Measurements from ENCODE around the gene ARHGAP6.

ARHGAP6 gene

GRCh38 chrX:11703855-11704254 lies 38.1 kb upstream of the ARHGAP6 start:
- no peak for DNase-seq
- H3K9me2 ChIP-seq (replicated peaks; ENCODE audit: insufficient read depth, low read length) = no peaks in the 10 kb centered on the region
- H3K27me3 ChIP-seq (replicated peaks; ENCODE audit: insufficient read depth, low read length) = no peaks in the 10 kb centered on the region
- no peak for TF ChIP-seq EZH2 (optimal IDR thresholded peaks at IDR 0.05; ENCODE audit: low read depth, low read length)
- no peak for TF ChIP-seq CTCF (IDR thresholded peaks at IDR 0.05; ENCODE audit: low read length)
- TF ChIP-seq EZH2phosphoT487 (IDR thresholded peaks at IDR 0.05; ENCODE audit: low read length) = no peak
- no peaks in the 10 kb centered on the region for H3K9me3 ChIP-seq (replicated peaks; ENCODE audit: insufficient read depth, low read length)
- no peaks in the 10 kb centered on the region for H3K36me3 ChIP-seq (replicated peaks; ENCODE audit: insufficient read depth, low read length)
- H3K79me2 ChIP-seq (ENCODE audit: low read length) = no peaks in the 10 kb centered on the region
- H3K4me3 ChIP-seq (ENCODE audit: low read length) = no peak overlapping the region
- no peaks in the 10 kb centered on the region for H3F3A ChIP-seq (ENCODE audit: insufficient read depth, low read length)
- H3K4me2 ChIP-seq (ENCODE audit: low read depth, low read length) = no peak overlapping the region
- no peaks in the 10 kb centered on the region for H4K20me1 ChIP-seq (ENCODE audit: insufficient read depth, low read length)
- no peak overlapping the region for H3K27ac ChIP-seq (ENCODE audit: low read length)
- no peaks in the 10 kb centered on the region for H3K4me1 ChIP-seq (ENCODE audit: low read length)
- no peak overlapping the region for H2AFZ ChIP-seq (ENCODE audit: low read length)
- no peak overlapping the region for H3K9ac ChIP-seq (ENCODE audit: low read length)

GRCh38 chrX:11702965-11703631 lies 37.4 kb upstream of the ARHGAP6 start:
- Histone ChIP-seq H3K79me2 (ENCODE audit: low read length) (no peaks in the 10 kb centered on the region), H4K20me1 (ENCODE audit: insufficient read depth, low read length) (no peaks in the 10 kb centered on the region), H3K27me3 (replicated peaks; ENCODE audit: insufficient read depth, low read length) (no peaks in the 10 kb centered on the region), H3K36me3 (replicated peaks; ENCODE audit: insufficient read depth, low read length) (no peaks in the 10 kb centered on the region), H3K4me2 (ENCODE audit: low read depth, low read length) (no peak overlapping the region), H3K4me3 (ENCODE audit: low read length) (no peak overlapping the region), H3K27ac (ENCODE audit: low read length) (no peak overlapping the region), H3F3A (ENCODE audit: insufficient read depth, low read length) (no peaks in the 10 kb centered on the region), H3K9ac (ENCODE audit: low read length) (no peak overlapping the region), H3K9me3 (replicated peaks; ENCODE audit: insufficient read depth, low read length) (no peaks in the 10 kb centered on the region), H3K9me2 (replicated peaks; ENCODE audit: insufficient read depth, low read length) (no peaks in the 10 kb centered on the region), H3K4me1 (ENCODE audit: low read length) (no peaks in the 10 kb centered on the region), H2AFZ (ENCODE audit: low read length) (no peak overlapping the region)
- no peak for DNase-seq
- TF ChIP-seq EZH2phosphoT487 (IDR thresholded peaks at IDR 0.05; ENCODE audit: low read length) = no peak
- TF ChIP-seq EZH2 (optimal IDR thresholded peaks at IDR 0.05; ENCODE audit: low read depth, low read length) = no peak
- no peak for TF ChIP-seq CTCF (IDR thresholded peaks at IDR 0.05; ENCODE audit: low read length)

GRCh38 chrX:11702420-11702819 lies 36.7 kb upstream of the ARHGAP6 start:
- no peaks in the 10 kb centered on the region for H4K20me1 ChIP-seq (ENCODE audit: insufficient read depth, low read length)
- TF ChIP-seq CTCF (IDR thresholded peaks at IDR 0.05; ENCODE audit: low read length) = no peak
- TF ChIP-seq EZH2phosphoT487 (IDR thresholded peaks at IDR 0.05; ENCODE audit: low read length) = no peak
- TF ChIP-seq EZH2 (optimal IDR thresholded peaks at IDR 0.05; ENCODE audit: low read depth, low read length) = no peak
- H3K36me3 ChIP-seq (replicated peaks; ENCODE audit: insufficient read depth, low read length) = no peaks in the 10 kb centered on the region
- no peaks in the 10 kb centered on the region for H3K9me2 ChIP-seq (replicated peaks; ENCODE audit: insufficient read depth, low read length)
- no peaks in the 10 kb centered on the region for H3K4me1 ChIP-seq (ENCODE audit: low read length)
- no peaks in the 10 kb centered on the region for H3K27me3 ChIP-seq (replicated peaks; ENCODE audit: insufficient read depth, low read length)
- H3K27ac ChIP-seq (ENCODE audit: low read length) = no peak overlapping the region
- no peaks in the 10 kb centered on the region for H3F3A ChIP-seq (ENCODE audit: insufficient read depth, low read length)
- H3K9ac ChIP-seq (ENCODE audit: low read length) = no peak overlapping the region
- no peak overlapping the region for H3K4me3 ChIP-seq (ENCODE audit: low read length)
- no peak for DNase-seq
- no peaks in the 10 kb centered on the region for H3K79me2 ChIP-seq (ENCODE audit: low read length)
- H2AFZ ChIP-seq (ENCODE audit: low read length) = no peak overlapping the region
- H3K4me2 ChIP-seq (ENCODE audit: low read depth, low read length) = no peak overlapping the region
- H3K9me3 ChIP-seq (replicated peaks; ENCODE audit: insufficient read depth, low read length) = no peaks in the 10 kb centered on the region
